Omental fat pad (tissue), 4 donors: ENCODE results near the gene SPINK1. TPM values are rescaled to one million over a fixed set of nuclear protein-coding genes. Genes with fewer than 3 reads are reported as not detected.

Experiments used
- ATAC-seq: fragments of 150-250 bp; one replicate; pipeline ENCODE4 v1.9.1; 2016; ENCODE audit warnings: mild to moderate bottlenecking, moderate library complexity; ENCODE audit not compliant: low FRiP score
- DNase-seq: peaks from one replicate; pipeline ENCODE4 v3.0.0-alpha.2; 2019; ENCODE audit warnings: low spot score
- CTCF ChIP-seq, 3 donors: fragments of 450-650 bp; IDR thresholded peaks; one replicate each; pipeline ENCODE4 v1.5.1; 2016 to 2017; ENCODE audit warnings: antibody characterized with exemption in 3 of 3, mild to moderate bottlenecking in 3 of 3, moderate library complexity in 2 of 3
- total RNA-seq, 4 donors: library from RNA; depleted of rRNA; stranded (reverse); fragments of >200 nt; gene quantifications; one replicate each; pipeline ENCODE4 v1.1.0, GENCODE V29; 2016

The SPINK1 gene
- total RNA-seq, 4 donors from 2014 or later = not detected

- no peak for ATAC-seq
- no peak for DNase-seq
- TF ChIP-seq CTCF (IDR thresholded peaks at IDR 0.05) = no peak
Observed at GRCh38 chr5:147852365-147852764, 20.9 kb upstream of the SPINK1 start.

GRCh38 chr5:147851578-147851977, 20.1 kb upstream of the SPINK1 start:
- ATAC-seq (no peak), DNase-seq (no peak)
- no peak for TF ChIP-seq CTCF (IDR thresholded peaks at IDR 0.05)

- no peak for ATAC-seq
- TF ChIP-seq CTCF (IDR thresholded peaks at IDR 0.05) = no peak
Observed at GRCh38 chr5:147849226-147849625, 17.8 kb upstream of the SPINK1 start.

GRCh38 chr5:147845618-147846017, 14.1 kb upstream of the SPINK1 start:
- DNase-seq = no peak
- no peak for ATAC-seq
- no peak for TF ChIP-seq CTCF (IDR thresholded peaks at IDR 0.05)

More at GRCh38 chr5:147849226-147849625, 17.8 kb upstream of the SPINK1 start:
- DNase-seq = no peak

- ATAC-seq = no peak
Observed at GRCh38 chr5:147844846-147845245, 13.4 kb upstream of the SPINK1 start.

GRCh38 chr5:147842869-147843268, 11.4 kb upstream of the SPINK1 start:
- DNase-seq (no peak), ATAC-seq (no peak)
- no peak for TF ChIP-seq CTCF (IDR thresholded peaks at IDR 0.05)

More at GRCh38 chr5:147844846-147845245, 13.4 kb upstream of the SPINK1 start:
- no peak for TF ChIP-seq CTCF (IDR thresholded peaks at IDR 0.05)
- DNase-seq = no peak

GRCh38 chr5:147836439-147836838, 5.0 kb upstream of the SPINK1 start:
- DNase-seq = no peak

More at GRCh38 chr5:147836439-147836838, 5.0 kb upstream of the SPINK1 start:
- ATAC-seq = no peak
- TF ChIP-seq CTCF (IDR thresholded peaks at IDR 0.05) = no peak
